Left ventricle myocardium inferior (tissue), 1 donor: ENCODE results near the gene TTLL5. TPM values are rescaled to one million over a fixed set of nuclear protein-coding genes. Genes with fewer than 3 reads are reported as not detected.
A peak's percentile ranks its signal among the peaks of the same experiment; 100 is the strongest.
"Not testable (repeated sequence)": the region's sequence is repeated elsewhere in the genome, so short reads cannot be mapped to it uniquely, and the experiment has no call there.

Experiments
- DNase-seq: peaks from one replicate; pipeline ENCODE4 v3.0.0-alpha.2; 2020
- H3K27ac ChIP-seq: fragments of 200-600 bp; replicated peaks from 2 replicates; pipeline ENCODE4 v1.8.0; 2021
- H3K27me3 ChIP-seq: fragments of 200-600 bp; 2 replicates; pipeline ENCODE4 v1.8.0; 2021; ENCODE audit warnings: low read depth
- H3K36me3 ChIP-seq: fragments of 200-600 bp; 2 replicates; pipeline ENCODE4 v1.8.0; 2021
- H3K4me1 ChIP-seq: fragments of 200-600 bp; 2 replicates; pipeline ENCODE4 v1.8.0; 2021
- H3K4me3 ChIP-seq: fragments of 200-600 bp; 2 replicates; pipeline ENCODE4 v1.8.0; 2021; ENCODE audit warnings: mild to moderate bottlenecking, moderate library complexity
- H3K9me3 ChIP-seq: fragments of 200-600 bp; replicated peaks from 2 replicates; pipeline ENCODE4 v1.8.0; 2021
- intact Hi-C: fragments of 100-400 bp; cut with micrococcal nuclease; formaldehyde crosslinking; loops from one replicate; pipeline ENCODE4 v1.11.0; 2022
- total RNA-seq: library from RNA; stranded (reverse); fragmentation: NEBNext Ultra II Directional; extraction: Animal tissue kit (Norgen Biotek cat#: 25700); gene quantifications from one replicate; pipeline ENCODE4 v1.2.1, GENCODE V29; 2021
- TF ChIP-seq, protein P1 (sequence below): fragments of 200-600 bp; IDR thresholded peaks from 2 replicates; pipeline ENCODE4 v1.8.0; 2021; ENCODE audit warnings: antibody characterized with exemption, mild to moderate bottlenecking, borderline replicate concordance
- donor health status: DM: no; HTN: yes; CAD: no; lungs with severe emphysema.

The TTLL5 gene
- total RNA-seq, 1 donor from 2014 or later: 16.3 TPM

DNA sequence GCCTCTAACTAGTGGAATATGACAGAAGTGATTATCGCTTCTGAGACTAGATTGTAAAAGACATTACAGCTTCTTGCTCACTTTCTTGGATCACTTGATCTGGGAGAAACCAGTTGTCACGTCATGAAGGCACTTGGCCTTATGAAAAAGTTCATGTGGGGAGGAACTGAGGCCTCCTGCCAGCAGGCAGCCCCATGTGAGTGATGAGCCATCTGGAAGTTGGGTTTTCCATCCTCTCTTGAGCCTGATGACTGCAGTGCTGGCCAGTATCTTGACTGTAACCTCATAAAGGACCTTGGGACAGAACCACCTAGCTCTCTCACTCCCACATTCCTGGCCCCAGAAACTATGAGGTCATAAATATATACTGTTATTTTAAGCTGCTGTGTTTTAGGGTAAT, 28.0 kb downstream of the TTLL5 start:
- no peaks in the 10 kb centered on the region for H3K4me1 ChIP-seq
- peak; percentile 37 for DNase-seq
- intact Hi-C loops: no loop called here
- H3K27ac ChIP-seq: no peak overlapping the region
- H3K4me3 ChIP-seq: no peak overlapping the region
- H3K9me3 ChIP-seq: no peaks in the 10 kb centered on the region
- peaks cover 33% of the 10 kb centered on the region for H3K36me3 ChIP-seq
- H3K27me3 ChIP-seq: no peaks in the 10 kb centered on the region
- TF ChIP-seq, protein P1, sequence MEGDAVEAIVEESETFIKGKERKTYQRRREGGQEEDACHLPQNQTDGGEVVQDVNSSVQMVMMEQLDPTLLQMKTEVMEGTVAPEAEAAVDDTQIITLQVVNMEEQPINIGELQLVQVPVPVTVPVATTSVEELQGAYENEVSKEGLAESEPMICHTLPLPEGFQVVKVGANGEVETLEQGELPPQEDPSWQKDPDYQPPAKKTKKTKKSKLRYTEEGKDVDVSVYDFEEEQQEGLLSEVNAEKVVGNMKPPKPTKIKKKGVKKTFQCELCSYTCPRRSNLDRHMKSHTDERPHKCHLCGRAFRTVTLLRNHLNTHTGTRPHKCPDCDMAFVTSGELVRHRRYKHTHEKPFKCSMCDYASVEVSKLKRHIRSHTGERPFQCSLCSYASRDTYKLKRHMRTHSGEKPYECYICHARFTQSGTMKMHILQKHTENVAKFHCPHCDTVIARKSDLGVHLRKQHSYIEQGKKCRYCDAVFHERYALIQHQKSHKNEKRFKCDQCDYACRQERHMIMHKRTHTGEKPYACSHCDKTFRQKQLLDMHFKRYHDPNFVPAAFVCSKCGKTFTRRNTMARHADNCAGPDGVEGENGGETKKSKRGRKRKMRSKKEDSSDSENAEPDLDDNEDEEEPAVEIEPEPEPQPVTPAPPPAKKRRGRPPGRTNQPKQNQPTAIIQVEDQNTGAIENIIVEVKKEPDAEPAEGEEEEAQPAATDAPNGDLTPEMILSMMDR: no peak

DNA sequence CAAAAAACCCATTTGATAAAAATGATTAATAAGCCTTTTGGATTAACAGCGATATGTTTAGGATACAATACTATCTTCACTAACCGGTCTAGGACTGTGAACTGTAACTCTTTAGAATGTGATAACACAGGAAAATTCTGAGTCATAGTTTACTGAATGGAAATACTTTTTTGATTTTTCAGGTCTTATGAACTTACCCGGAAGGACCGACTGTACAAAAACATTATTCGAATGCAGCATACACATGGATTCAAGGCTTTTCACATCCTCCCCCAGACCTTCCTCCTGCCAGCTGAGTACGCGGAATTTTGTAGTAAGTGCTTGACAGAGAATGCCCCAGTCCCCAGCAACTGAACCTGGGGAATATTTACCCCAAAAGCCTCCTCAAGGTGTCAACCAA, 29.0 kb downstream of the TTLL5 start:
- Histone ChIP-seq H3K27me3 (no peaks in the 10 kb centered on the region), H3K9me3 (peaks cover 5% of the 10 kb centered on the region), H3K27ac (no peak overlapping the region), H3K36me3 (peaks cover 34% of the 10 kb centered on the region), H3K4me1 (no peaks in the 10 kb centered on the region), H3K4me3 (no peak overlapping the region)
- intact Hi-C loops: no loop called here
- DNase-seq: no peak
- TF ChIP-seq, protein P1: no peak

DNA sequence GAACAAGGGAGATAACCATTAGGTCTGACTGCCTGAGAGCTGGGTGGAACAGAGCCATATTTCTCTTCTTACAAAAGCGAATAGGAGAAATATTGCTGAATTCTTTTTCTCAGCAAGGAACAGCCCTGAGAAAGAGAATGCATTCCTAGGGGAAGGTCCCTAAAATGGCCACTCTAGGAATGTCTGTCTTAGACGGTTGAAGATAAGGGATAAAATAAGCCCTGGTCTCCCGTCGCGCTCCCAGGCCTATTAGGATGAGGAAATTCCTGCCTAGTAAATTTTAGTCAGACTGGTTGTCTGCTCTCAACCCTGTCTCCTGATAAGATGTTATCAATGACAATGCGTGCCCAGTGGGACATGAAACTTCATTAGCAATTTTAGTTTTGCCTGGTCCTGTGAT, 34.0 kb downstream of the TTLL5 start:
- H3K9me3 ChIP-seq, DNase-seq, intact Hi-C loops, H3K4me3 ChIP-seq, H3K27me3 ChIP-seq, H3K4me1 ChIP-seq, H3K27ac ChIP-seq: not testable (repeated sequence)
- H3K36me3 ChIP-seq: peaks cover 54% of the 10 kb centered on the region

DNA sequence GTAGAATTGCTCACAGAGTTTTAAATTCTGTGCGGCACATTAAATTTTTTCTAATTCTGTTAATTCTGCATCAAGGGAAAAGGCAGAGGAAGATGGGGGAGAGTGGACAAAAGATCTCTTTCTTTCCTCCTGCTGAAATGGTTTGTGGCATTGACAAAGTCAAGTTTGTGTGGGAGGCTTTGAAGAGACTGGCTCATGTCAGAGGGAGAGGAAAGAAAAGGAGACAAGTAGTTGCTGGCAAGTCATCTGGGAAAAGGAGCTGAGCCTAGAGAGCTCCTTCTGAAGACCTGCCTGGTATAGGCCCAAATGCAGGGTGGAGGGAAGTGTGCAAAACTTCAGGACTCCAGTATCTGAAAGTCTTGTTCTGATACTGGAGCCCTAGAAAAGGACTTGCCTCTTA, 36.3 kb downstream of the TTLL5 start:
- H3K27ac ChIP-seq: no peak overlapping the region
- peaks cover 10% of the 10 kb centered on the region for H3K9me3 ChIP-seq
- H3K4me1 ChIP-seq: peaks cover 7% of the 10 kb centered on the region
- TF ChIP-seq, protein P1: no peak
- no peak for DNase-seq
- H3K36me3 ChIP-seq: peaks cover 44% of the 10 kb centered on the region
- H3K27me3 ChIP-seq: no peaks in the 10 kb centered on the region
- H3K4me3 ChIP-seq: no peak overlapping the region
- intact Hi-C loops: no loop called here

DNA sequence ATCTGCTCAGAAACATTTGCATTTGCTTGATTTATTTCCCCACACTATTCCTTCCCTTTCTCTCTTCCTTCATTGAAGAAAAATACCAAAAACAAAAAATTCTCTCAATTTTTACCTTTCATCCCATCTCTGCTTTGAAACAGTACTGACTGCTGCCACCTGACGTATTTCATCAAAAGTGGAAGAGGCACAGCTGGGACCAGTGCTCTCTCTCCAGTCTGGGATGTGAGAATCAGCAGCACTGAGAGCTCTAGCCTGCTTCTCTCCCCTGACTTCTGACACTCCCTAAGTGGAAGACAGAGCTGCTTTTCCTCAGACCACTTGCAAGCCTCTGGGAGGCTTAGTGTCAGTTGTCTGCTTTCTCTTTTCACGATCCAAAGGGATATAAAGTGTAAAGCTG, 36.9 kb downstream of the TTLL5 start:
- Histone ChIP-seq H3K36me3 (peaks cover 44% of the 10 kb centered on the region), H3K9me3 (peaks cover 10% of the 10 kb centered on the region), H3K4me3 (no peak overlapping the region), H3K27ac (no peak overlapping the region), H3K27me3 (no peaks in the 10 kb centered on the region), H3K4me1 (peaks cover 12% of the 10 kb centered on the region)
- DNase-seq: no peak
- intact Hi-C loops: no loop called here
- TF ChIP-seq, protein P1: no peak

DNA sequence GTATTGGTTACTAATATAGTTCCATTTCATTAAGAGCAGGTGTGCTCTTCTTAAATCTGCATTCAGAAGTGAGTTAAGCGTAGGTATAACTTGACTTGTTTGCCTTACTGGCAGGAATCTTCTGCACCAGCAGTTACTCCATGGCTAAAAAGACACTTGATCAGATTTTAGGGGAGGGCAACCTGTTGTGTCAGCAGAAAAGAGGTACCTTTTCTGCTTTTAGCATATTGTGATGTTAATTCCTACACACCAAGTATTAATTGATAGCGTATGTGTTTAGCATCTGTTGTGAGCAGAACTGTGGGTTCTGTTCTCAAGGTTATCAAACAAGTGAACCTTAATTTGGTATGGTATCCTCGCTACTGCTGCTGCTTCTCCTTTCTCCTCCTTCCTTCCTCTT, 38.3 kb downstream of the TTLL5 start:
- Histone ChIP-seq H3K27ac (no peak overlapping the region), H3K27me3 (no peaks in the 10 kb centered on the region), H3K4me1 (peaks cover 17% of the 10 kb centered on the region), H3K36me3 (peaks cover 39% of the 10 kb centered on the region), H3K4me3 (no peak overlapping the region), H3K9me3 (peaks cover 10% of the 10 kb centered on the region)
- no peak for DNase-seq
- intact Hi-C loops: no loop called here
- TF ChIP-seq, protein P1: no peak
